Activated CD8-positive, alpha-beta memory T cell treated with anti-CD3 and anti-CD28 coated beads, Interleukin-2, amount 50 U/mL, for 1 hour (primary cell): ENCODE measurements around the gene ITIH5.

Experiments used
- DNase-seq: peaks from one replicate; pipeline ENCODE4 v3.0.0-alpha.2; 2020; ENCODE audit errors: extremely low read depth

Gene ITIH5

GRCh38 chr10:7634142-7634894 is 32.4 kb downstream of the ITIH5 start:
- DNase-seq: no peak

- DNase-seq: no peak
Observed at GRCh38 chr10:7626283-7626682, 40.5 kb downstream of the ITIH5 start.

GRCh38 chr10:7625836-7626235 is 40.9 kb downstream of the ITIH5 start:
- DNase-seq: no peak

- no peak for DNase-seq
Observed at GRCh38 chr10:7625009-7625408, 41.8 kb downstream of the ITIH5 start.

- no peak for DNase-seq
Observed at GRCh38 chr10:7622969-7623368, 43.8 kb downstream of the ITIH5 start.

GRCh38 chr10:7618461-7618860 is 48.3 kb downstream of the ITIH5 start:
- no peak for DNase-seq

- no peak for DNase-seq
Observed at GRCh38 chr10:7611909-7612308, 54.9 kb downstream of the ITIH5 start.

- DNase-seq: no peak
Observed at GRCh38 chr10:7610651-7611389, 55.9 kb downstream of the ITIH5 start.

- no peak for DNase-seq
Observed at GRCh38 chr10:7610026-7610425, 56.7 kb downstream of the ITIH5 start.

- no peak for DNase-seq
Observed at GRCh38 chr10:7609556-7609955, 57.2 kb downstream of the ITIH5 start.

GRCh38 chr10:7608001-7608400 is 58.8 kb downstream of the ITIH5 start:
- no peak for DNase-seq

- no peak for DNase-seq
Observed at GRCh38 chr10:7606951-7607404, 59.8 kb downstream of the ITIH5 start.

GRCh38 chr10:7605565-7606295 is 61.0 kb downstream of the ITIH5 start:
- no peak for DNase-seq

GRCh38 chr10:7601023-7601656 is 65.6 kb downstream of the ITIH5 start:
- no peak for DNase-seq

GRCh38 chr10:7598771-7599170 is 68.0 kb downstream of the ITIH5 start:
- no peak for DNase-seq

GRCh38 chr10:7596356-7596755 is 70.4 kb downstream of the ITIH5 start:
- no peak for DNase-seq

GRCh38 chr10:7593905-7594304 is 72.9 kb downstream of the ITIH5 start:
- DNase-seq: no peak

- no peak for DNase-seq
Observed at GRCh38 chr10:7593063-7593462, 73.7 kb downstream of the ITIH5 start.

- DNase-seq: no peak
Observed at GRCh38 chr10:7592627-7593026, 74.1 kb downstream of the ITIH5 start.

- DNase-seq: no peak
Observed at GRCh38 chr10:7590271-7590670, 76.5 kb downstream of the ITIH5 start.

GRCh38 chr10:7589748-7590147 is 77.0 kb downstream of the ITIH5 start:
- DNase-seq: no peak

GRCh38 chr10:7587865-7588188 is 78.9 kb downstream of the ITIH5 start:
- DNase-seq: no peak
